ENCODE data around the gene GNPTG. TPM values are rescaled to one million over a fixed set of nuclear protein-coding genes. Genes with fewer than 3 reads are reported as not detected.

The GNPTG gene
- total RNA-seq, 1 experiment from 2014 or later, result 29.4 TPM

GRCh38 chr16:1361685-1362360 lies 10.1 kb downstream of the GNPTG start:
- no peak overlapping the region for H4K8ac ChIP-seq (replicated peaks; ENCODE audit: insufficient read length, low read depth, low read length)
- H2BK12ac ChIP-seq (ENCODE audit: insufficient read length, low read depth, low read length), result no peak overlapping the region
- no peak for TF ChIP-seq CTCF (conservative IDR thresholded peaks at IDR 0.05)
- Mint-ChIP-seq H3K4me3 (no peak overlapping the region), H3K36me3 (ENCODE audit: insufficient read depth in 1 of 3, low read depth in 3 of 3) (peaks cover 16 to 46% (median 33%) of the 10 kb centered on the region in 3 experiments; a peak in 6 of 7 replicates), H3K9me3 (no peaks in the 10 kb centered on the region), H3K27ac (no peak overlapping the region), H3K4me1 (no peaks in the 10 kb centered on the region), H3K27me3 (ENCODE audit: low read depth) (no peaks in the 10 kb centered on the region)
- no peak overlapping the region for H3K27ac ChIP-seq (ENCODE audit: insufficient read length, low read depth, low read length)
- no peaks in the 10 kb centered on the region for H3K79me1 ChIP-seq (ENCODE audit: insufficient read depth, low read depth, low read length, poor library complexity, severe bottlenecking)
- no peaks in the 10 kb centered on the region for H3K4me1 ChIP-seq (ENCODE audit: insufficient read depth, low read length)
- H2BK15ac ChIP-seq (ENCODE audit: low read depth, low read length), result no peak overlapping the region
- H3K14ac ChIP-seq (ENCODE audit: insufficient read depth, low read length), result no peak overlapping the region
- H2BK5ac ChIP-seq (ENCODE audit: insufficient read length, low read length), result no peak overlapping the region
- H3K4ac ChIP-seq (ENCODE audit: low read depth, low read length), result no peak overlapping the region
- no peaks in the 10 kb centered on the region for H3K9me3 ChIP-seq (ENCODE audit: control insufficient read depth, low read depth, low read length)
- H3K79me2 ChIP-seq (ENCODE audit: insufficient read depth, low read length), result 0 out of 2 replicates have a peak, but pooled peaks cover 2% of the 10 kb centered on the region
- WGBS (ENCODE audit: extremely low coverage, insufficient read length, low lambda C conversion rate), result no CpG with 5 or more reads among the region's 43 CpGs
- no peak for DNase-seq
- H4K20me1 ChIP-seq (ENCODE audit: control insufficient read depth, insufficient read depth, insufficient read length), result no peaks in the 10 kb centered on the region
- H2BK120ac ChIP-seq (ENCODE audit: low read depth, low read length, poor library complexity, severe bottlenecking), result no peak overlapping the region
- H3T11ph ChIP-seq (ENCODE audit: low read length), result no peak overlapping the region
- no peak overlapping the region for H3K4me2 ChIP-seq (ENCODE audit: insufficient read depth, insufficient read length, low read length)
- no peak overlapping the region for H4K91ac ChIP-seq (ENCODE audit: insufficient read length, low read depth, low read length)
- no peak overlapping the region for H3K18ac ChIP-seq (ENCODE audit: insufficient read length, low read depth, low read length)
- no peaks in the 10 kb centered on the region for H3K27me3 ChIP-seq (ENCODE audit: insufficient read depth, low read length)
- H3K9ac ChIP-seq (ENCODE audit: extremely low read depth, insufficient read length, low read length), result no peak overlapping the region
- H3K23ac ChIP-seq (ENCODE audit: insufficient read length, low read depth, low read length), result no peak overlapping the region
- H2AK5ac ChIP-seq (ENCODE audit: insufficient read length, low read length), result no peak overlapping the region
- no peaks in the 10 kb centered on the region for H3K23me2 ChIP-seq (ENCODE audit: insufficient read length, low read depth, low read length, poor library complexity, severe bottlenecking)
- H3K56ac ChIP-seq (ENCODE audit: insufficient read length, low read depth, low read length), result no peak overlapping the region
- H2BK20ac ChIP-seq (ENCODE audit: low read depth, low read length, poor library complexity, severe bottlenecking), result no peak overlapping the region
- H2AFZ ChIP-seq (ENCODE audit: low read length), result no peak overlapping the region
- no peak overlapping the region for H4K5ac ChIP-seq (ENCODE audit: insufficient read length, low read depth, low read length)
